Hepatic stellate cell (primary cell): Measurements from ENCODE around the gene TMC4.
"Not testable (repeated sequence)": the region's sequence is repeated elsewhere in the genome, so short reads cannot be mapped to it uniquely, and the experiment has no call there.

ENCODE experiments used
- DNase-seq: peaks from one replicate; pipeline ENCODE4 v3.0.0; 2011; ENCODE audit warnings: low spot score

TMC4 gene

GRCh38 chr19:54179921-54180461 is 7.0 kb upstream of the TMC4 start:
- DNase-seq, result peak; percentile 53

- no peak for DNase-seq
Measured at GRCh38 chr19:54179262-54179852, 6.4 kb upstream of the TMC4 start.

GRCh38 chr19:54178581-54179261 is 5.8 kb upstream of the TMC4 start:
- no peak for DNase-seq

GRCh38 chr19:54173951-54174834 is 1.2 kb upstream of the TMC4 start:
- no peak for DNase-seq

GRCh38 chr19:54173359-54173699 is 369 bp upstream of the TMC4 start:
- no peak for DNase-seq

GRCh38 chr19:54171736-54172431 is 1.1 kb downstream of the TMC4 start:
- DNase-seq, result not testable (repeated sequence)

GRCh38 chr19:54169149-54169740 is 3.7 kb downstream of the TMC4 start:
- DNase-seq, result no peak

GRCh38 chr19:54168174-54168917 is 4.6 kb downstream of the TMC4 start:
- peak; percentile 93 for DNase-seq

- DNase-seq, result no peak
Measured at GRCh38 chr19:54165222-54165621, 7.7 kb downstream of the TMC4 start.

- peak; percentile 72 for DNase-seq
Measured at GRCh38 chr19:54164369-54165068, 8.4 kb downstream of the TMC4 start.

- DNase-seq, result no peak
Measured at GRCh38 chr19:54162884-54163283, 10.1 kb downstream of the TMC4 start.

GRCh38 chr19:54162241-54162805 is 10.6 kb downstream of the TMC4 start:
- DNase-seq, result peak; percentile 90

GRCh38 chr19:54160854-54161253 is 12.1 kb downstream of the TMC4 start:
- no peak for DNase-seq

GRCh38 chr19:54160182-54160811 is 12.7 kb downstream of the TMC4 start:
- DNase-seq, result no peak

- DNase-seq, result peak; percentile 100
Measured at GRCh38 chr19:54159352-54160181, 13.4 kb downstream of the TMC4 start, which contains the start of gene LENG1. Gene LENG1, minus strand, starts transcription at chr19:54159721. Its CDS starts 26 bp downstream, at chr19:54159695.

GRCh38 chr19:54158812-54159351 is 14.1 kb downstream of the TMC4 start:
- DNase-seq, result no peak

- no peak for DNase-seq
Measured at GRCh38 chr19:54156953-54157352, 16.0 kb downstream of the TMC4 start.

GRCh38 chr19:54156490-54156889 is 16.5 kb downstream of the TMC4 start:
- no peak for DNase-seq
